ENCODE results near the gene OR13C9. TPM values are rescaled to one million over a fixed set of nuclear protein-coding genes. Genes with fewer than 3 reads are reported as not detected.
"Not testable (repeated sequence)": the region's sequence is repeated elsewhere in the genome, so short reads cannot be mapped to it uniquely, and the experiment has no call there.

OR13C9 gene
- total and polyA plus RNA-seq, 10 of the 15 experiments (the other 5 are each of a cell fraction or from before 2014, with no cell fraction given), result not detected

DNA sequence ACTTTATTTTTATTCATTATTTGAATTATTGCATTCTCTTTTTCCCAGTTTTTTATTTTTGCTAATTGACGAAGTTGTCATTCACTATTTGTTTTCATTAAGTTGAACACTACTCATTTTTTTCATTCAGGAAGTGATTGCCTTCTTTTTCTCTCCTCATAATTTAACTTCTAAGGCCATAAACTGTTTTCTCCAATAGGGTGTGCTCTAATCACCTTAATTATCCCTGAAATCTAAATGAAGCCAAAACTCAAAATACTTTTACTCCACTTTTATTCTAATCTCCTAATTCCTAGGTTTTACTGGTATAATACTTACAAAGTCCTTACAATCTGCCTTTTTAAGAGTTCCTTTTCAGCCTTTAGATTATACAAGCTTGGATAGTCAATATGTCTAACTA lies 9.7 kb downstream of the OR13C9 start:
- FAIRE-seq, result no peak
- Histone ChIP-seq H3K4me1 (ENCODE audit: control insufficient read depth, insufficient read depth, low read length) (no peaks in the 10 kb centered on the region), H4K20me1 (ENCODE audit: control insufficient read depth, insufficient read depth) (no peaks in the 10 kb centered on the region), H3K79me2 (ENCODE audit: control insufficient read depth, insufficient read depth, low read length) (no peaks in the 10 kb centered on the region), H3K9me3 (replicated peaks; ENCODE audit: control insufficient read depth, insufficient read depth, low read length) (no peaks in the 10 kb centered on the region), H3K4me3 (no peak overlapping the region), H3K27ac (ENCODE audit: control insufficient read depth, insufficient read depth) (no peak overlapping the region), H3K9ac (ENCODE audit: control insufficient read depth, insufficient read depth, low read length) (no peak overlapping the region), H3K4me2 (ENCODE audit: control insufficient read depth, insufficient read depth) (no peak overlapping the region), H3K36me3 (ENCODE audit: control insufficient read depth in 2 of 2, insufficient read depth in 2 of 2, low read length in 1 of 2) (no peaks in the 10 kb centered on the region), H3K27me3 (replicated peaks in 1 of 2; ENCODE audit: control insufficient read depth in 2 of 2, insufficient read depth in 2 of 2, low read length in 1 of 2) (no peaks in the 10 kb centered on the region), H2AFZ (ENCODE audit: control insufficient read depth, low read depth, low read length) (no peak overlapping the region)
- ChIA-PET RAD21 (ENCODE audit: unreplicated experiment) (no interaction called here), POLR2A (no interaction called here), SMC1A (ENCODE audit: uncharacterized antibody, unreplicated experiment) (no interaction called here), CTCF (interaction anchor here (2.2 kb wide), 1 partner anchor 12 kb away, joined by 6 read pairs; no protein-coding TSS in a partner anchor)
- ATAC-seq, result no peak
- in situ Hi-C loops (cut with MboI), result no loop called here
- BruUV-seq (replicated peaks), result no TSS peak
- intact Hi-C loops (cut with micrococcal nuclease; ENCODE audit: unreplicated experiment), result loop anchor here (5.0 kb wide), 2 partner anchors 74 to 139 kb away; partner anchors contain the start of gene NIPSNAP3A
- WGBS (ENCODE audit: insufficient coverage, insufficient replicate concordance, low lambda C conversion rate, missing lambda C conversion rate), result 0% methylated on average over 1 of the region's 1 CpG
- no peak for DNase-seq (ENCODE audit: low read depth, low spot score)
- TF ChIP-seq FOXM1 (IDR thresholded peaks at IDR 0.05; ENCODE audit: low read depth, low read length) (no peak), TBL1XR1 (IDR thresholded peaks at IDR 0.05; ENCODE audit: low read depth, low read length) (no peak), MYB (IDR thresholded peaks at IDR 0.05; ENCODE audit: borderline replicate concordance, low read depth, low read length) (no peak), SMARCA5 (IDR thresholded peaks at IDR 0.05) (no peak), ZNF217 (IDR thresholded peaks at IDR 0.05) (no peak), SREBF2 (IDR thresholded peaks at IDR 0.05; ENCODE audit: low read length) (no peak), SMAD1 (IDR thresholded peaks at IDR 0.05; ENCODE audit: low read depth, partially characterized antibody) (no peak), WRNIP1 (IDR thresholded peaks at IDR 0.05; ENCODE audit: borderline replicate concordance, low read depth, low read length) (no peak), RUNX3 (IDR thresholded peaks at IDR 0.05; ENCODE audit: low read length) (no peak)

DNA sequence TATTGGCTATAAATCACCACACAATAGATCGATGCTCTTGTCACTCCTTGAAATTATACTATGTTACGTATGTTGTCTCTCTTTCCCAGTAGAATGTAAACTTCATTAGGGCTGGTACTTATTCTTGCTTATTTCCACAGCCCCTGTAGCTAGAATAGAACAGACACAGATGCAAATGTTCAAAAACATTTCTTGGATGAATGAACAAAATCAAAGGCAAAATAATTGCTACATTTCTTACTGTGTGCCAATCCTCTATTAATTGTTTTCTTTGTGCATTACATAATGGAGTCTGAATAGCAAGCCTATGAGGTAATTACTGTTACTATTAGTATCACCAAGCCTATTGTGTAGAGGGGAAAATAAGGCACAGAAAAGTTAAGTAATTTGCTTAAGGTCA lies 11.9 kb downstream of the OR13C9 start:
- FAIRE-seq, result no peak
- SMC1A ChIA-PET (ENCODE audit: uncharacterized antibody, unreplicated experiment), result interaction anchor here (1.2 kb wide), 1 partner anchor 52 kb away, joined by 4 read pairs; no protein-coding TSS in a partner anchor

DNA sequence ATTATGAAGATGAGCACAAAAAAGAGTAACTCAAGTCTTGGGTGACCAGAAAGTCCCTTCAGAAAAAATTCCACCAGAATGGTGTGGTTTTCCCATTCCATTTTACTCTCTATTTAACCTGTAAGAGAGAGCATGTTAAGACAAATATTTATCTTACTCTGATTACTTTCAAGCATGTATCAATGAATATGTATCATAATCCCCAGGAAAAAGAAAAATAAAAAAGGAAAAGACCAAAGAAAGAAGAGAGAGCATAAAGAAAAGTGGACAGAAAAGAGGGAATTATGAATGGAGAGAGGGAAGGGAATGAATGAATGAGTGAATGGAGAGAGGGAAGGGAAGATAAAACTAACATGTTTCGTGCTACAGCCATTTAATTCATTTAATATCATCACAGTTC lies 12.5 kb downstream of the OR13C9 start, which contains the start of gene OR13C2:
Gene OR13C2, minus strand, starts transcription at position 101 of the 400 bp plus-strand sequence. Its CDS starts 0 bp downstream, at position 101.
- DNase-seq (ENCODE audit: low read depth, low spot score); H3K36me3 ChIP-seq (ENCODE audit: control insufficient read depth in 2 of 2, insufficient read depth in 2 of 2, low read length in 1 of 2); H2AFZ ChIP-seq (ENCODE audit: control insufficient read depth, low read depth, low read length); ATAC-seq; H3K4me1 ChIP-seq (ENCODE audit: control insufficient read depth, insufficient read depth, low read length); H3K27ac ChIP-seq (ENCODE audit: control insufficient read depth, insufficient read depth); H3K27me3 ChIP-seq (replicated peaks in 1 of 2; ENCODE audit: control insufficient read depth in 2 of 2, insufficient read depth in 2 of 2, low read length in 1 of 2); H3K9ac ChIP-seq (ENCODE audit: control insufficient read depth, insufficient read depth, low read length); H3K4me3 ChIP-seq; H3K9me3 ChIP-seq (replicated peaks; ENCODE audit: control insufficient read depth, insufficient read depth, low read length); BruUV-seq (replicated peaks); FAIRE-seq; H3K4me2 ChIP-seq (ENCODE audit: control insufficient read depth, insufficient read depth); SMC1A ChIA-PET (ENCODE audit: uncharacterized antibody, unreplicated experiment); H3K79me2 ChIP-seq (ENCODE audit: control insufficient read depth, insufficient read depth, low read length); POLR2A ChIA-PET; CTCF ChIA-PET; in situ Hi-C loops (cut with MboI); H4K20me1 ChIP-seq (ENCODE audit: control insufficient read depth, insufficient read depth): not testable (repeated sequence)
- RAD21 ChIA-PET (ENCODE audit: unreplicated experiment), result interaction anchor here (0.9 kb wide), 1 partner anchor 61 kb away, joined by 3 read pairs; no protein-coding TSS in a partner anchor
- intact Hi-C loops (cut with micrococcal nuclease; ENCODE audit: unreplicated experiment), result loop anchor here (5.0 kb wide), 2 partner anchors 77 to 142 kb away; partner anchors contain the start of gene NIPSNAP3A
- WGBS (ENCODE audit: insufficient coverage, insufficient replicate concordance, low lambda C conversion rate, missing lambda C conversion rate), result 0% methylated on average over 1 of the region's 1 CpG

More for the DNA sequence above, 11.9 kb downstream of the OR13C9 start:
- intact Hi-C loops (cut with micrococcal nuclease; ENCODE audit: unreplicated experiment), result loop anchor here (5.0 kb wide), 2 partner anchors 76 to 141 kb away; partner anchors contain the start of gene NIPSNAP3A
- H3K4me2 ChIP-seq (ENCODE audit: control insufficient read depth, insufficient read depth), result no peak overlapping the region
- ATAC-seq (peak; percentile 45), DNase-seq (ENCODE audit: low read depth, low spot score) (no peak)
- in situ Hi-C loops (cut with MboI), result no loop called here
- no peaks in the 10 kb centered on the region for H3K4me1 ChIP-seq (ENCODE audit: control insufficient read depth, insufficient read depth, low read length)
- no peaks in the 10 kb centered on the region for H3K9me3 ChIP-seq (replicated peaks; ENCODE audit: control insufficient read depth, insufficient read depth, low read length)
- BruUV-seq (replicated peaks), result no TSS peak
- no peak overlapping the region for H3K27ac ChIP-seq (ENCODE audit: control insufficient read depth, insufficient read depth)
- CTCF ChIA-PET, result interaction anchor here (0.9 kb wide), 1 partner anchor 508 kb away, joined by 3 read pairs; no protein-coding TSS in a partner anchor
- H4K20me1 ChIP-seq (ENCODE audit: control insufficient read depth, insufficient read depth), result no peaks in the 10 kb centered on the region
- POLR2A ChIA-PET, result no interaction called here
- H3K79me2 ChIP-seq (ENCODE audit: control insufficient read depth, insufficient read depth, low read length), result no peaks in the 10 kb centered on the region
- H2AFZ ChIP-seq (ENCODE audit: control insufficient read depth, low read depth, low read length), result no peak overlapping the region
- no peaks in the 10 kb centered on the region for H3K27me3 ChIP-seq (replicated peaks in 1 of 2; ENCODE audit: control insufficient read depth in 2 of 2, insufficient read depth in 2 of 2, low read length in 1 of 2)
- no peak overlapping the region for H3K9ac ChIP-seq (ENCODE audit: control insufficient read depth, insufficient read depth, low read length)
- RAD21 ChIA-PET (ENCODE audit: unreplicated experiment), result interaction anchor here (0.5 to 0.9 kb wide), 2 partner anchors 61 to 510 kb away, joined by 3 read pairs; no protein-coding TSS in a partner anchor
- TF ChIP-seq MTA2 (IDR thresholded peaks at IDR 0.05; ENCODE audit: low read depth) (peak; percentile 52; the same call in 1 of the 2 replicates), IKZF1 (conservative IDR thresholded peaks at IDR 0.05) (no peak), ATF7 (IDR thresholded peaks at IDR 0.05; ENCODE audit: low read depth) (peak; percentile 72; the same call in 1 of the 2 replicates)
- no peaks in the 10 kb centered on the region for H3K36me3 ChIP-seq (ENCODE audit: control insufficient read depth in 2 of 2, insufficient read depth in 2 of 2, low read length in 1 of 2)
- 23% methylated on average over 2 of the region's 2 CpGs for WGBS (ENCODE audit: insufficient coverage, insufficient replicate concordance, low lambda C conversion rate, missing lambda C conversion rate)
- H3K4me3 ChIP-seq, result no peak overlapping the region

Data from GM12878 (cell line).